ENCODE measurements around the gene TMEM63A. TPM values are rescaled to one million over a fixed set of nuclear protein-coding genes. Genes with fewer than 3 reads are reported as not detected.

TMEM63A gene
- total RNA-seq, 1 experiment from 2014 or later, result 93.9 TPM

GRCh38 chr1:225847610-225848009 lies 34.6 kb downstream of the TMEM63A start:
- Histone ChIP-seq H3K4me3 (ENCODE audit: low read depth, low read length) (no peak overlapping the region), H3K27me3 (replicated peaks; ENCODE audit: control insufficient read depth, insufficient read depth, low read length) (no peaks in the 10 kb centered on the region), H3K36me3 (ENCODE audit: control insufficient read depth, insufficient read depth, low read length) (peaks cover 2% of the 10 kb centered on the region; the same call in 1 of the 2 replicates), H3K4me1 (no peaks in the 10 kb centered on the region), H3K9me3 (no peaks in the 10 kb centered on the region)
- CTCF ChIA-PET, result interaction anchor here (0.6 kb wide), 1 partner anchor 519 kb away, joined by 3 read pairs; no protein-coding TSS in a partner anchor
- Mint-ChIP-seq H3K27me3 (ENCODE audit: insufficient read depth, unreplicated experiment) (no peaks in the 10 kb centered on the region), H3K27ac (ENCODE audit: unreplicated experiment) (no peak overlapping the region), H3K4me1 (ENCODE audit: low read depth, unreplicated experiment) (no peaks in the 10 kb centered on the region), H3K9me3 (ENCODE audit: unreplicated experiment) (no peaks in the 10 kb centered on the region), H3K4me3 (ENCODE audit: unreplicated experiment) (no peak overlapping the region), H3K36me3 (ENCODE audit: insufficient read depth, unreplicated experiment) (peaks cover 92% of the 10 kb centered on the region)
- no peak for DNase-seq
- POLR2A ChIA-PET, result no interaction called here
- intact Hi-C loops (cut with micrococcal nuclease; ENCODE audit: unreplicated experiment), result loop anchor here (2.0 to 10.0 kb wide), 3 partner anchors 35 to 293 kb away; no protein-coding TSS in a partner anchor
- BruUV-seq (replicated peaks), result no TSS peak
- TF ChIP-seq CTCF (IDR thresholded peaks at IDR 0.05; ENCODE audit: insufficient read depth in 1 of 2, low read depth in 1 of 2, low read length in 1 of 2, severe bottlenecking in 1 of 2, unreplicated experiment in 1 of 2), result no peak

GRCh38 chr1:225846331-225847310 lies 35.6 kb downstream of the TMEM63A start:
- no peak for DNase-seq
- intact Hi-C loops (cut with micrococcal nuclease; ENCODE audit: unreplicated experiment), result loop anchor here (1.0 to 10.0 kb wide), 5 partner anchors 34 to 371 kb away; partner anchors contain the start of gene SRP9
- Mint-ChIP-seq H3K36me3 (ENCODE audit: insufficient read depth, unreplicated experiment) (peaks cover 89% of the 10 kb centered on the region), H3K4me1 (ENCODE audit: low read depth, unreplicated experiment) (no peaks in the 10 kb centered on the region), H3K4me3 (ENCODE audit: unreplicated experiment) (no peak overlapping the region), H3K27ac (ENCODE audit: unreplicated experiment) (no peak overlapping the region), H3K9me3 (ENCODE audit: unreplicated experiment) (no peaks in the 10 kb centered on the region), H3K27me3 (ENCODE audit: insufficient read depth, unreplicated experiment) (no peaks in the 10 kb centered on the region)
- no peaks in the 10 kb centered on the region for H3K9me3 ChIP-seq
- no peak for TF ChIP-seq CTCF (IDR thresholded peaks at IDR 0.05; ENCODE audit: insufficient read depth in 1 of 2, low read depth in 1 of 2, low read length in 1 of 2, severe bottlenecking in 1 of 2, unreplicated experiment in 1 of 2)
- no TSS peak for BruUV-seq (replicated peaks)
- H3K36me3 ChIP-seq (ENCODE audit: control insufficient read depth, insufficient read depth, low read length), result peaks cover 2% of the 10 kb centered on the region; the same call in 1 of the 2 replicates
- no peaks in the 10 kb centered on the region for H3K27me3 ChIP-seq (replicated peaks; ENCODE audit: control insufficient read depth, insufficient read depth, low read length)
- no peak overlapping the region for H3K4me3 ChIP-seq (ENCODE audit: low read depth, low read length)
- ChIA-PET CTCF (interaction anchor here (0.6 to 1.1 kb wide), 4 partner anchors 21 to 69 kb away, joined by 3 read pairs; partner anchors contain the start of genes EPHX1 and SRP9), POLR2A (no interaction called here)
- no peaks in the 10 kb centered on the region for H3K4me1 ChIP-seq

GRCh38 chr1:225845571-225846259 lies 36.5 kb downstream of the TMEM63A start:
- peak; percentile 85 to 87 for DNase-seq
- peak; percentile 82 for TF ChIP-seq CTCF (IDR thresholded peaks at IDR 0.05; ENCODE audit: insufficient read depth in 1 of 2, low read depth in 1 of 2, low read length in 1 of 2, severe bottlenecking in 1 of 2, unreplicated experiment in 1 of 2)
- no TSS peak for BruUV-seq (replicated peaks)
- Mint-ChIP-seq H3K4me3 (ENCODE audit: unreplicated experiment) (no peak overlapping the region), H3K9me3 (ENCODE audit: unreplicated experiment) (no peaks in the 10 kb centered on the region), H3K4me1 (ENCODE audit: low read depth, unreplicated experiment) (no peaks in the 10 kb centered on the region), H3K36me3 (ENCODE audit: insufficient read depth, unreplicated experiment) (peaks cover 92% of the 10 kb centered on the region), H3K27me3 (ENCODE audit: insufficient read depth, unreplicated experiment) (no peaks in the 10 kb centered on the region), H3K27ac (ENCODE audit: unreplicated experiment) (no peak overlapping the region)
- Histone ChIP-seq H3K4me3 (ENCODE audit: low read depth, low read length) (no peak overlapping the region), H3K36me3 (ENCODE audit: control insufficient read depth, insufficient read depth, low read length) (no peaks in the 10 kb centered on the region; the same call in 1 of the 2 replicates), H3K9me3 (no peaks in the 10 kb centered on the region), H3K4me1 (no peaks in the 10 kb centered on the region), H3K27me3 (replicated peaks; ENCODE audit: control insufficient read depth, insufficient read depth, low read length) (no peaks in the 10 kb centered on the region)
- POLR2A ChIA-PET, result no interaction called here
- intact Hi-C loops (cut with micrococcal nuclease; ENCODE audit: unreplicated experiment), result loop anchor here (1.0 to 10.0 kb wide), 5 partner anchors 33 to 370 kb away; partner anchors contain the start of gene SRP9
- CTCF ChIA-PET, result interaction anchor here (0.6 to 1.1 kb wide), 4 partner anchors 9 to 68 kb away, joined by 3 read pairs; partner anchors contain the start of gene SRP9
